Muscle of back (tissue), 11 donors: ENCODE measurements around the gene CHMP4B. TPM values are rescaled to one million over a fixed set of nuclear protein-coding genes. Genes with fewer than 3 reads are reported as not detected.

Experiments
- DNase-seq, 3 donors: peaks; one replicate each; pipeline versions ENCODE4 v3.0.0 to v3.0.0-alpha.2; 2013
- polyA plus RNA-seq, 10 donors: library from polyadenylated mRNA; unstranded; fragments of 120-200 nt; gene quantifications; one replicate each; pipeline ENCODE4 v1.2.1, GENCODE V29; 2013; ENCODE audit not compliant: insufficient read length in 10 of 10

CHMP4B gene
- polyA plus RNA-seq, 10 donors, result 60.4 to 75.0 (median 66.7) TPM

DNA sequence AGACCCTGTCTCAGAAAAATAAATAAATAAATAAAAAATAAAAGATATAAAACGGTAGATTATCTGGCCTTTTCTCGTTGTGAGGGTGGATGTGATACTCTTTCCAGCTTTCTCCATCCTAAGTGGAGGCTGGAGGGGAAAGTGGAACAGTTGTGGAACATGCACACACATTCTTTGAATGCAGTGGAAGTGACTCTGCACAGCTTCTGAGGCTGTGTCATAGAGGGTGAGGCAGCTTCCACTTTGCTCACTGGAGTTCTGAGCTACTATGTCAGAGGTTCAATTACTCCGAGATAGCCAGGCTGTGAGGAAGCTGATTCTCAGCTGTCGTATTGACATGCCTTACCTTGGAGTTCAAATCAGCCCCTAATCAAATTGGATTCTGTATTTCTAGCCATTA is 82.2 kb downstream of the CHMP4B start:
- peak in 1 of 3 donors; percentile 22 for DNase-seq

DNA sequence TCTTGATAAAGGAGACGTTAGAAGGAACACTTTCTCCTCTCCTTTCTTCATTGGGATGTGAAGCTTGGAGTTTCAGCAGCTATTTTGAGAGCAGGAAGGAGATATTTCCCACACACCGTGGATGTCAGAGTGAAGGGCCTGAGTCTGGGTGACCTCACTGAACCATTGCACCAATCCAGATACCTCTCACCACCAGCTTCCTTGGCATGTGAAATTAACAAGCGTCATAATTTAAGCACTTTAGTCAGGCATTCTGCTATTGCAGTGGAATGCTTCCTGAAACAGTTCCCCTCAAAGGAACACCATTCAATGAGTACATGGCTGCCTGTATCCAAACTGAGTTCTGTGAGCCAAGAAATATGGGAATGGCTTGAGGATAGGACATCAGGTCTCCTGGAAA is 83.7 kb downstream of the CHMP4B start:
- DNase-seq, result no peak

DNA sequence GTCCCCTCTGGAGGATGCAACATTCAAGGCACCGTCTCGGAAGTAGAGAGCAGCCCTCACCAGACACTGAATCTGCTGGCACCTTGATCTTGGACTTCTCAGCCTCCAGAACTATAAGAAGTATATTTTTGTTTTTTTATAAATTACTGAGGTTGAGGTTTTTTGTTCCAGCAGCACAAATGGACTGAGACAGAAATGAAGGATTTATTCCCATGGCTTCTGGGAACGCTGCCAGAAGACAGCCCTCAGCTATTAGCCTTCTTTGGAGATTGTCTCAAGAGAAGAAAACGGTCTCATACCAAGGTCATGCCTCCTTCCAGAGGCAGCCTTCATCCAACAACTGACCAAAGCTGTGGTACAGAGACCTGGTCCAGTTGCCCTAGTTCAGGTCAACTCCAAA is 85.4 kb downstream of the CHMP4B start:
- DNase-seq, result peak in 2 of 3 donors; percentile 16 to 32

DNA sequence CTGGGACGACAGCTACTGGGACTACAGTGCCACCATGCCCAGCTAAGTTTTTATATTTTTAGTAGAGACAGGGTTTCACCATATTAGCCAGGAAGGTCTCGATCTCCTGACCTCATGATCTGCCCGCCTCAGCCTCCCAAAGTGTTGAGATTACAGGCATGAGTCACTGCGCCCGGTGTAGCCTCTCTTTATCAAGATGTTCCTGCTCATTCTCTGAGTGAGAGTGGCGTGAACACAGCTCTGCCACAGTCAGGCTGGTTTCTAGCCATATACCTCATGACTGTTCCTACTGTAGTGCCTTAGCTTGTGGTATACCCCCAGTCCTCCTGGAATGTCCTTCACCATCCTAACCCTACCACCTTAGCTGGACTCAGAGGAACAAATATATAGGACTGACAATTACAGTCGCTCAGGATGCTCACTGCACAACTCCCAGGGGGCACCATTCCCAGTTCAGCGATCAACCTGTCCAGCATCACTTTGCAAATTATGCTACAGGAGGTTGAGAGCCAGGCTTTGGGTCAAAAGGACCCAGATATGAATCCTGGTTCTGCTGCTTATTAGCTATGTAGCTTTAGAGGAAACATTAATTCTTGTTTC is 86.3 kb downstream of the CHMP4B start:
- no peak for DNase-seq

DNA sequence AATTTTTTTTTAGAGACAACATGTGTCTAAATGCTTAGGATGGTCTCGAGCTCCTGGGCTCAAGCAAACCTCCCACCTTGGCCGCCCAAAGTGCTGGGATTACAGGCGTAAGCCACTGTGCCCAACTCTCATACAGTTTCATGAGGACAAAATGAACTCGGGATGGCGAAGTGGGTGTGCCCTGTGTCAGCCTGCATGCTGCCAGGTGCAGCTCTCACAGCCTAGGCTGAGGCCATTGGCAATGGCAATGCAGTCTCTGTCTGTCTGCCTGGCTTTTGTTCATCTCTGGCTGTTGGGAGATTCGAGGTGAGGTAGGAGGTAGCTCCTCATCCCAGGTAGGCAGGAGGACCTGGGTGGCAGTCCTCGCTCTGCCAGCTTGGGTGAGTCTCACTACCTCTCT is 88.0 kb downstream of the CHMP4B start:
- DNase-seq, result no peak

DNA sequence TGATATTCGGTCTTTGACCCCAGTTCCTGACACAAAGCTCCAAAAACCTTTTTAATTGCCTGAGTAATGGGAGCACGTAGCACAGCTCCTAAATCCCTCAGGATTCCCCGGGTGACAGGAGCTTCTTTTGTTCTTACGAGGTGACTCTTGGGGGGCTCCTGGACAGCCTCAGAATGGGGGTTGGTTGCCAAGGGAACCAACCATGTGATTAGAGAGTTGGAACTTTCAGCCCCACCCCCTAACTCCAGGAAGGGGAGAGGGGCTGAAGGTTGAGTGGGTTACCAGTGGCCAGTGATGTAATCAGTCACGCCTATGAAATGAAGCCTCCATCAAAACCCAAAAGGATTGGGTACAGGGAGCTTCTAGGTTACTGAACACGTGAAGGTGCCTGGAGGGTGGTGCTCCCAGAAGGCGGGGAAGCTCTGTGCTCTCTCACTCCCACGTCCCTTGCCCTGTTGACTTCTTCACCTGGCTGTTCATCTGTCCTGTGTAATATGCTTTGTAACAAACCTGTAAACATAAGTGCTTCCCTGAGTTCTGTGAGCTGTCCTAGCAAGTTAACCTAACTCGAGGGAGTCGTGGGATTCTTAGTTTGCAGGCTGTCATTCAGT is 89.5 kb downstream of the CHMP4B start:
- DNase-seq, result no peak

DNA sequence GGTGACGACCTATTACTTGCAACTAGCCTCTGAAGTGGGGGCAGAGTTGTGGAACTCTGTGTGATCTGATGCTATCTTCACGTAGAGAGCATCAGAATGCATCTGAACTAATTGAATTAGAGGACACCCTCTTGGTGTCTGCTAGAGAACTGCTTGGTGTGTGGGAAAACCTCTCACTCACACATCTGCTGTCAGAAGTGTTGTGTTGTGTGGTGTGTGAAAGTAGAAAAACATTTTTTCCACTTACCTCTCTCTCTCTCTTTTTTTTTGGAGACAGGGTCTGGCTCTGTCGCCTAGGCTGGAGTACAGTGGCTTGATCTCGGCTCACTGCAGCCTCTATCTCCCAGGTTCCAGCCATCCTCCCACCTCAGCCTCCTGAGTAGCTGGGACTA is 90.0 kb downstream of the CHMP4B start:
- no peak for DNase-seq

DNA sequence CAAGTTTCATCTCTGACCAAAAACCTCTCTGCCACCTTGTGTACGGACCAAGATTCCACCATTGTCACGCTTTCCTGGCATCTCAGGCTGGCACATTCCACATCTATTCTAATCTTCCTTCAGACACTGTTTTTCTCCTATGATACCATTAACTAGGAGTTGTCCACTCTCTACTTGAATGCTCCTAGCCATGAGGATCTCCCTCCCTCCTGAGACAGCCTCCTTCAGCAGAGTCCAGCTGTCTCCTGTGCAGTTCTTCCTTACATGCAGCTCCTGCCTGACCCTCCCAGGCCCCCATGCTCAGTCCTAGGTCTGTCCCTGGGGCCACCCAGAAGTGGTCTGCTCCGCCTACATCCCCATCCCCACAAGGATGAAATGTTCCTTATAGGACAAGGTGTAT is 90.9 kb downstream of the CHMP4B start:
- no peak for DNase-seq

Other genes with a start within 250 kb of the CHMP4B start
- under 1 TPM in 8 of 10 donors, not detected in 2; 0.08 to 0.36 (median 0.21) TPM for gene C20orf144, start 149.0 kb upstream of the CHMP4B start, polyA plus RNA-seq
- gene ACTL10, start 144.4 kb upstream of the CHMP4B start, polyA plus RNA-seq, result under 1 TPM; 0.11 to 0.43 (median 0.33) TPM
- 10 to 100 TPM; 21.9 to 27.0 (median 24.0) TPM for gene NECAB3, start 136.9 kb upstream of the CHMP4B start, polyA plus RNA-seq
- 10 to 100 TPM in 5 of 10 donors, 1 to 10 TPM in 5; 9.2 to 16.5 (median 10.6) TPM for gene E2F1, start 125.0 kb upstream of the CHMP4B start, polyA plus RNA-seq
- 10 to 100 TPM in 5 of 10 donors, 1 to 10 TPM in 5; 8.5 to 10.9 (median 9.7) TPM for gene PXMP4, start 91.0 kb upstream of the CHMP4B start, polyA plus RNA-seq
- 1 to 10 TPM; 2.2 to 3.6 (median 2.7) TPM for gene ZNF341, start 79.4 kb upstream of the CHMP4B start, polyA plus RNA-seq
- gene RALY, start 182.6 kb downstream of the CHMP4B start, polyA plus RNA-seq, result 100 to 1,000 TPM in 9 of 10 donors, 10 to 100 TPM in 1; 99.9 to 155 (median 127) TPM